ENCODE measurements around the gene PRDM2. TPM values are rescaled to one million over a fixed set of nuclear protein-coding genes. Genes with fewer than 3 reads are reported as not detected.

PRDM2 gene
- total and polyA plus RNA-seq, 11 donors = 16.1 to 52.7 (median 36.3) TPM

DNA sequence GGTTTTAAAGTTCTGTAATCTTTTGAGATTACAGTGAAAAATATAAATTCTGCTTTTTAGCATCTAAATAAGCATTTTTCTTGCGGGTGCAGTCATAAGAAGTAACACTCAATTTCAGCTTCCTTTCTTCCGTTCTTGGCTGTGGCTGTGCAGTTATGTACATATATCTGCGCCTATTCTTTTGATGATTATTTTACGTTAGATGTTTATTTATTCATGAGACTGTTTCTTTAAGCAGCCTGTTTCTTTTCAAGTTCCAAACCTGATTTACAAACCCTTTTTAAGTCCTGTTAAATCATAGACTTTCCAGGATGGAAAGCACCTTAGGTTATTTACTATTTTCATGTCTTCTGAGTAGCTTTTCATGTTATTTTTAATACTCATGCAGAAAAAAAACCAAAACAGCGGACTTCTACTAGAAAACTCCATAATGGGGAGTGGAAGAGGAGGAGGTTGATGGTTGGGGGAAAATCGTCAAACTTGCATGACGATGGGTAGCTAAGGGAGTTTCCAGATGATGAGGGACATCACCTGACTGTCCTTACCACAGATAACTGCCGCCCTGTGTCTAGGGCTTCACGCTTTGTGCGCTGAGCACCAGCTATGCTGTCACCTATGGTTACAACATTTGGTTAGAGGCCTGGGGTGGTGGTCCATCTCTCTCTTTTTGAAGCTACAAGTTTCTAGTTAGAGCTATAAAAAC, 2.6 kb downstream of the PRDM2 start:
- no peak for TF ChIP-seq POLR2A (IDR thresholded peaks at IDR 0.05)
- no peak for TF ChIP-seq CTCF (IDR thresholded peaks at IDR 0.05)
- H3K36me3 ChIP-seq = no peaks in the 10 kb centered on the region
- intact Hi-C loops (cut with DNase I) = loop anchor here in 3 of 10 donors (5.0 to 10.0 kb wide), 2 partner anchors 45 to 52 kb away; no protein-coding TSS in a partner anchor
- ATAC-seq (no peak), DNase-seq (no peak)
- H3K4me3 ChIP-seq = no peak overlapping the region
- H3K4me1 ChIP-seq = peaks cover 0 to 25% (median 8%) of the 10 kb centered on the region in 12 donors
- H3K9me3 ChIP-seq = peaks cover 0 to 7% (median 0%) of the 10 kb centered on the region in 12 donors
- peaks cover 0 to 2% (median 0%) of the 10 kb centered on the region in 9 donors for H3K27me3 ChIP-seq
- WGBS, 4 donors = 88 to 93% (median 90%) methylated on average over 10 of the region's 10 CpGs
- peak overlapping the region in 1 of 12 donors; percentile 52 for H3K27ac ChIP-seq

- Histone ChIP-seq H3K27ac (peak overlapping the region in 1 of 12 donors; percentile 52), H3K9me3 (peaks cover 0 to 1% (median 0%) of the 10 kb centered on the region in 12 donors), H3K4me3 (no peak overlapping the region), H3K36me3 (no peaks in the 10 kb centered on the region), H3K4me1 (peaks cover 0 to 25% (median 8%) of the 10 kb centered on the region in 12 donors), H3K27me3 (no peaks in the 10 kb centered on the region)
- TF ChIP-seq CTCF (IDR thresholded peaks at IDR 0.05) (no peak), POLR2A (IDR thresholded peaks at IDR 0.05) (no peak)
- intact Hi-C loops (cut with DNase I) = loop anchor here in 3 of 10 donors (5.0 to 10.0 kb wide), 2 partner anchors 44 to 52 kb away; no protein-coding TSS in a partner anchor
- DNase-seq (no peak), ATAC-seq (no peak)
- 69 to 86% (median 75%) methylated on average over 2 of the region's 2 CpGs for WGBS, 4 donors
Observed at GRCh38 chr1:13703128-13703513, 3.1 kb downstream of the PRDM2 start.

DNA sequence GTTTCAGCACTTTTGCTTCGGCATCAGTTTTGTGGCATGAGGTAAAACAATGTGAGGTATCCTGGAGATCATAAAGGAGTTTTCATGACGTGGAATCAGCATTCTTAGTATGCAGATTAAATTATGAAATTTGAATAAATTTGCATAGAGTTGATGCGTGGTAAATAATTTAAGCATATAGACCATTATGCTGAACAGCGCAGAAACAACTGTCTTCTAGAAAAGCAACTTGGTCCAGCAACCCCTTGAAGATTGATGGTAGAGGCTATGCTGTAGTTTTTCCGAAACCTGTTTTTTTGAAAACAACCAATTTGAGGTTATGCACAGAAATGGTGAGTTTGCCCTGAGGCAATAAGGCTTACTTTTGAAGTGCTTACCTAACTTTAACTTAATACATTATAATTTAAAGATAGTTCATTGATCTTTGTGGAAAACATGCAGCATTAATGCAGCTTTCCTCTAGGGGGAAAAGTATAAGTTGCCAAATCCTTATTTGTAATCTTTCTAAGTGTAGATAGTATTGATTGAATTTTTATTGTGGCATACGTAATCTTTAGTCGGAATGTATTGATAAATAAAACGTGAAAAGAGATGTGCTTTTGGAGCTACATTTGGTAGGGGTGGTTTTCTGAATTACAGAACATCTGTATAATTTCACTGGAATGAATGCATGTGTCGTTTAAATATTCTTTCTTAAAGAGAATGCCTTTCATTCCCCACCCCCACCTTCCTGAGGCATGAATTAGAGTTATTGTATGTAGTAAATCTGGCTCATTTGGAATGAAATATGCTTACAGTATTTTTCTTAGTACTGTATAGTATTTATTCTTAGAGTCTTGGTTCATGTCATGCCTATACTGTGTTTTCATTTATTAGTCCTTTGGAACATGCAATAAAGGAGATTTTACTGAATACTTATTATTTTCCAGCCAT, 3.8 kb downstream of the PRDM2 start:
- ATAC-seq (no peak), DNase-seq (no peak)
- intact Hi-C loops (cut with DNase I) = loop anchor here in 3 of 10 donors (5.0 to 10.0 kb wide), 2 partner anchors 43 to 51 kb away; no protein-coding TSS in a partner anchor
- Histone ChIP-seq H3K4me1 (peaks cover 0 to 25% (median 8%) of the 10 kb centered on the region in 12 donors), H3K36me3 (no peaks in the 10 kb centered on the region), H3K27ac (no peak overlapping the region), H3K27me3 (no peaks in the 10 kb centered on the region), H3K9me3 (no peaks in the 10 kb centered on the region), H3K4me3 (no peak overlapping the region)
- TF ChIP-seq CTCF (IDR thresholded peaks at IDR 0.05) (no peak), POLR2A (IDR thresholded peaks at IDR 0.05) (no peak)
- 89% methylated on average over 9 of the region's 9 CpGs for WGBS, 4 donors

DNA sequence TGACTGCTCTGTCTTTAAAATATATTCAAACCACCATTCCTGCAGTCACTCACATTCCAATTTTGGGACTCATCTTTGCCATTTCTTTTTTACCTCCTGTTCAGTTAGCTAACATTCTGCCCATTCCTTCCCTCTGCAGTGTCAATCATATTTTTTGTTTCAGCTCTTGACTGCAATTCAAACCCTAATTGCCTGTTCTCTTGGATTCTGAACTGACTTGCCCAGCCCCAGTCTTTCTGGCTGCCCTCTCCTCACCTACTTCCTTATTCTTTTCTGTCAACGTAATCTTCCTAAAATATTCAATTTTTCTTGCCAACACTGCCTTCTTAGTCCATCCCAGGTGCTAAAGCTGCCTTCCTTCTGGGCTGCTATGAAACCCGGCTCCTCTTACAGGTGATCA, 6.1 kb downstream of the PRDM2 start:
- peaks cover 0 to 14% (median 2%) of the 10 kb centered on the region in 12 donors for H3K4me1 ChIP-seq
- H3K27ac ChIP-seq = no peak overlapping the region
- WGBS, 4 donors = 82 to 96% (median 91%) methylated on average over 2 of the region's 2 CpGs
- intact Hi-C loops (cut with DNase I) = loop anchor here in 2 of 10 donors (10.0 kb wide), 1 partner anchor 49 kb away; no protein-coding TSS in a partner anchor
- H3K36me3 ChIP-seq = no peaks in the 10 kb centered on the region
- TF ChIP-seq POLR2A (IDR thresholded peaks at IDR 0.05) = no peak
- TF ChIP-seq CTCF (IDR thresholded peaks at IDR 0.05) = no peak
- ATAC-seq (no peak), DNase-seq (no peak)
- H3K9me3 ChIP-seq = no peaks in the 10 kb centered on the region
- H3K4me3 ChIP-seq = no peak overlapping the region
- H3K27me3 ChIP-seq = no peaks in the 10 kb centered on the region

Measured in heart left ventricle (tissue), 16 donors.